Mammary epithelial cell (primary cell): ENCODE results near the gene ATP1A3.

ENCODE experiments used
- EZH2 ChIP-seq: IDR thresholded peaks from 2 replicates; pipeline ENCODE4 v1.6.1; 2012; ENCODE audit warnings: low read length, inconsistent platforms, borderline replicate concordance
- TF ChIP-seq, protein P1 (sequence below), 2 donors: IDR thresholded peaks in 1 of 2; conservative IDR thresholded peaks in 1 of 2; 2 replicates each; pipeline ENCODE4 v1.5.1; 2011 to 2012; ENCODE audit warnings: inconsistent platforms in 2 of 2, low read length in 2 of 2, mild to moderate bottlenecking in 2 of 2, control low read depth in 1 of 2, low read depth in 1 of 2; ENCODE audit not compliant: insufficient read depth in 1 of 2; ENCODE audit errors: extremely low read depth in 1 of 2

DNA sequence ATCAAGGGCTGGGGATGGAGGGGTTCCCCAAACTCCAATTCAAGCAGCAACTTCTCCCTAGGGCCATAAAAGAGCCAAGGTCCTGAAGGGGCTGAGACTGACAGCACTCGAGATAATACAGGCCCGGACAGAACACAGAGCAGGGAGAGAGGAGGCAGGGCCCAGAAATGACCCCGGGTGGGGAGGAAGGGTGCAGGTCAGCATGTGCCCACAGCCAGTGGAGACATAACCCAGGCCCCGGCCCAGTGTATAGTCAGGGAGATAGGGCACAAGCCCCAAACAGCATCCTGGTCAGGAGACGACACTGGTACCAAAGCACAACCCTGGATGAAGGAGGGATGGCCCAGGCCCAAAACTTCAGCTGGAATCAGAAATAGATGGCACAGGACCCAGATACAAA is 28.6 kb upstream of the ATP1A3 start:
- TF ChIP-seq, protein P1, sequence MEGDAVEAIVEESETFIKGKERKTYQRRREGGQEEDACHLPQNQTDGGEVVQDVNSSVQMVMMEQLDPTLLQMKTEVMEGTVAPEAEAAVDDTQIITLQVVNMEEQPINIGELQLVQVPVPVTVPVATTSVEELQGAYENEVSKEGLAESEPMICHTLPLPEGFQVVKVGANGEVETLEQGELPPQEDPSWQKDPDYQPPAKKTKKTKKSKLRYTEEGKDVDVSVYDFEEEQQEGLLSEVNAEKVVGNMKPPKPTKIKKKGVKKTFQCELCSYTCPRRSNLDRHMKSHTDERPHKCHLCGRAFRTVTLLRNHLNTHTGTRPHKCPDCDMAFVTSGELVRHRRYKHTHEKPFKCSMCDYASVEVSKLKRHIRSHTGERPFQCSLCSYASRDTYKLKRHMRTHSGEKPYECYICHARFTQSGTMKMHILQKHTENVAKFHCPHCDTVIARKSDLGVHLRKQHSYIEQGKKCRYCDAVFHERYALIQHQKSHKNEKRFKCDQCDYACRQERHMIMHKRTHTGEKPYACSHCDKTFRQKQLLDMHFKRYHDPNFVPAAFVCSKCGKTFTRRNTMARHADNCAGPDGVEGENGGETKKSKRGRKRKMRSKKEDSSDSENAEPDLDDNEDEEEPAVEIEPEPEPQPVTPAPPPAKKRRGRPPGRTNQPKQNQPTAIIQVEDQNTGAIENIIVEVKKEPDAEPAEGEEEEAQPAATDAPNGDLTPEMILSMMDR (conservative IDR thresholded peaks at IDR 0.05 in 1 of 2, IDR thresholded peaks at IDR 0.05 in 1 of 2; ENCODE audit: extremely low read depth in 1 of 2, insufficient read depth in 1 of 2, low read depth in 1 of 2, low read length in 2 of 2) = no peak
- no peak for TF ChIP-seq EZH2
